ENCODE results near the gene KCNAB2.
"Not testable (repeated sequence)": the region's sequence is repeated elsewhere in the genome, so short reads cannot be mapped to it uniquely, and the experiment has no call there.

The KCNAB2 gene

DNA sequence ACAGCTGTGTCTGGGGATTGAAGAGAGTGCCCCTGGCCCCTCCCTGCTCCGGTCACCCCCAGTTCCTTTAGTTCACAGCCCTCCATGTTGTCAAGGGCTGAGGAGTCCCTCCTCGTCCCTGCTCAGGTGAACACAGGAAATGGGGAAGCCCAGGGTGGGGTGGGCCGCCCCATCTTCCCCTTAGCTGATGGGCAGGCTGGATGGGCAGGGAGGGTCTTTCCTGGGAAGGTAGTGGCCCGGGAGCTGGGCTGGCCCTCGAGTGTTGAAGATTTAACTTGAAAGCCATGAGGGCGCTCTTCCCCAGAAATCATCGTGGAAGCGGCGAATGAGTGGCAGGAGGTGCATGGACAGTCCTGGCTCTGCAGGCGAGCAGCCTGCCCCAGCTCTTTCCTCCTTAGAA lies 35.1 kb upstream of the KCNAB2 start:
- no peak for DNase-seq (ENCODE audit: low spot score)

DNA sequence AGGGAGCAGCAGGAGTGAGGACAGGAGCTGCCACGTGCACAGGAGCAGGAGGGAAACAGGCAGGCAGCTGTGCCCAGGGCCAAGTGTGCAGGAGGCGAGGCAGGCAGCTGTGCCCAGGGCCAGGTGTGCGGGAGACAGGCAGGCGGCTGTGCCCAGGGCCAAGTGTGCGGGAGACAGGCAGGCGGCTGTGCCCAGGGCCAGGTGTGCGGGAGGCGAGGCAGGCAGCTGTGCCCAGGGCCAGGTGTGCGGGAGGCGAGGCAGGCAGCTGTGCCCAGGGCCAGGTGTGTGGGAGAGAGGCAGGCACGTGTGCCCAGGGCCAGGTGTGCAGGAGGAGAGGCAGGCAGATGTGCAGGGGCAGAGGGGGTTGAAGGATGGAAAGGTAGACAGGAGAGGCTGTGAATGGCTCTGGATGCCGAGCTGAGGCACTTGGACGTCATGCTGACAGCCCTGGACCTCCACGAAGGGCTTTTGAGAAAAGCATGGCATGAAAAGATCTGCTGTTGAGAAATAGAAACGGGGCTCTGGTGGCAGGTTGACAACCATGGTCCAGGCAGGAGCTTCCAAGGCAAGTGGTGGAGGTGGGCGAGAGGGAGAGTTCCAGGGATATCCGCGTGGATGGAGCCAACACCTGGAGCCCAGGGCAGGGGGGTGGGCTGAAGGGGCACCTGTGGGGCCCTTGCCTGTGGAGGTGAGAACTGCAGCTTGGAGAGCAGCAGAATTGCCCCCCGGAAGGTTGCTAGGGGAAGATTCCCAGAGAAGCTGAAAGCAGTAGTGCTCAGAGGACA lies 34.3 kb upstream of the KCNAB2 start:
- no peak for DNase-seq (ENCODE audit: low spot score)

DNA sequence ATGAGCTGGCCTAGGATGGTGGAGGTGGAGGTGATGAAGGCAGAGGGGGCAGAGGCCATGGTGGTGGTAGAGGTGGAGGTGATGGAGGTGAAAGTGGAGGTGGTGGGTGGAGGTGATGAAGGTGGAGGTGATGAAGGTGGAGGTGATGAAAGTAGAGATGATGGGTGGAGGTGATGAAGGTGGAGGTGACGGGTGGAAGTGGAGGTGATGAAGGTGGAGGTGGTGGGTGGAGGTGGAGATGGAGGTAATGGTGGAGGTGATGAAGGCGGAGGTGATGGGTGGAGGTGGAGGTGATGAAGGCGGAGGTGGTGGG lies 33.8 kb upstream of the KCNAB2 start:
- DNase-seq (ENCODE audit: low spot score) = no peak

DNA sequence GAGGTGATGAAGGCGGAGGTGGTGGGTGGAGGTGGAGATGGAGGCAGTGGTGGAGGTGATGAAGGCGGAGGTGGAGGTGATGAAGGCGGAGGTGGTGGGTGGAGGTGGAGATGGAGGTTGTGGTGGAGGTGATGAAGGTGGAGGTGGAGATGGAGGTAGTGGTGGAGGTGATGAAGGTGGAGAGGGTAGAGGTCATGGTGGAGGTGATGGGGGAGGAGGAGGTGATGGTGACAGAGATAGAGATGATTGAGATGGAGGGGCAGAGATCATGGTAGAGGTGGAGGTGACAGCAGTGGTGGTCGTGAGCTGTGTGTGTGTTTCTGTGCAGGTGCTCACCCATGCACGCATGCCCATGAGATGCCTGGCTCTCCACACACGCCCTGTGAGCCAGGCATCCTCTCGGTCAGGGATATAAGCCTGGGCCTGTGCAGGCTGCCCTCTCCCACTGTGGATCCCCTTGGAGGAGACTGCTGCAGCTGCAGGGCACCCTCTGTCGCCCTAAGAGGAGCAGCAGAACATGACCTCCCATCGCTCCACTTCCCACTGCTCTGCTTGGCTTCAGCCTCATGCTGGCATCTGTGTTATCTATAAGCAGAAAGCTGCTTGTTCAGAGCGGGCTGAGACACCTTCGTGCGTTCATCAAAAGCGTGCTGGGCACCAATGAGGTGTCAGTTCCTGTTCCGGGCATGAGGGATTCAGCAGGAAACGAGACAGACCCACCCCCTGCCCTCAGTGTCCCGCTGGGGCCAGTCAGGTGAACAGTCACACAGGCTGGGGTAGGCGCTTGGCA lies 33.0 kb upstream of the KCNAB2 start:
- DNase-seq (ENCODE audit: low spot score) = no peak

DNA sequence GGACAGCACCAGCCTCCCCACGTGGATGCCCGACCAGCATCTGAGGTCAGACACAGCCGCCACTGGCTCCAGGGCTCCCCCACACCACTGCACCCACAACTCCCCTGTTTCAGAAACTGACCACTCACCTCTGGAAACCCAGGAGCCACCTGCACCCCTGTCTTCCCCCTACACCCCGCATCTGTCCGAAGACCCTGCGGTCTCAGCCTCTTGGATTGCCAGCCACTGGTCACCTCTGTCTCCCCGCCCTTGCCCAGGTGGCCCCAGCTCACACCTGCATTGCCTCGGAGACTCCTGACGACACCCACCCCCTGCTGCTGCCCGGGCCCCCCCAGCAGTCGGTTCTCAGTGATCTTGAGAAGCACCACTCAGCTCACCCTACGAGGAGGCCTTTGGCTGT lies 32.2 kb upstream of the KCNAB2 start:
- DNase-seq (ENCODE audit: low spot score) = no peak

DNA sequence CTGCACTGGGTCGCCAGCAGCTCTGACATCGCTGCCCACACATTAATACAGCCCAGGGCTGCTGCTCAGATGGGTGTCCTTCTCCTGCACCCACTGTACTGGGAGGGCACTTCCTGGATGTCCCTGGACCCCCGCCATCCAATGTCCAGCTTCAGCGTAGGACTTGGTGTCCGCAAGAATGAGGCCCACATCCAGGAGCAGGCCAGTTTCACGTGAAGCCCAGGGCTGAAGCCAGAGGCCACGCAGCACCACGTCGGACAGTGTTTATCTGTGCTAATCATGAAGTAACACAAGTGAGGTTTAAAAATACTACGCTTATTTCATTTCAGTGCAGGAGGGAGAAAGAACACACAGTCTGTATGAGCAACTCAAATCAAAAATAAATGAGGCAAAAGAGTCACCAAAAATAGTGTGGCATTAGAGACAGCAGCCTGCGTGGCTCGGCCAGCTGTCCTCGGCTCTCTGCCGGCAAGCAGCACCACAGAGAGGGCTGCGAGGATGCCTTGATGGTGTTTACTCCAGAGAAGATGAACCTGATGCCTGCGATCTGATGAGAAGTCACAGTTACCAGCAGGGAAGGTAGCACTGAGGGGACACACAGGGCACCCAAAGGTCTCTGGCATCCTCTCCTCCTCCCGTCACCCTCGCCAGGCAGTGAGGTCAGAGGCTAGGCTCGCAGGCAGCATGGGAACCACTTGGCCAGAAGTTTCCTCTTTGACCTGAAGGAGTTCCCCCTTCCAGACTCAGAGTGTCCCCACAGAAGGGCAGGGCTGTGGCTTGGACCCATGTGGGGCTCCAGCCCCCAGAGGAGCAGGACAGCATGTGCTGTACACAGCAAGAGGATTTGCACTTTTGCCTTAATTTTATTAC lies 31.3 kb upstream of the KCNAB2 start:
- no peak for DNase-seq (ENCODE audit: low spot score)

DNA sequence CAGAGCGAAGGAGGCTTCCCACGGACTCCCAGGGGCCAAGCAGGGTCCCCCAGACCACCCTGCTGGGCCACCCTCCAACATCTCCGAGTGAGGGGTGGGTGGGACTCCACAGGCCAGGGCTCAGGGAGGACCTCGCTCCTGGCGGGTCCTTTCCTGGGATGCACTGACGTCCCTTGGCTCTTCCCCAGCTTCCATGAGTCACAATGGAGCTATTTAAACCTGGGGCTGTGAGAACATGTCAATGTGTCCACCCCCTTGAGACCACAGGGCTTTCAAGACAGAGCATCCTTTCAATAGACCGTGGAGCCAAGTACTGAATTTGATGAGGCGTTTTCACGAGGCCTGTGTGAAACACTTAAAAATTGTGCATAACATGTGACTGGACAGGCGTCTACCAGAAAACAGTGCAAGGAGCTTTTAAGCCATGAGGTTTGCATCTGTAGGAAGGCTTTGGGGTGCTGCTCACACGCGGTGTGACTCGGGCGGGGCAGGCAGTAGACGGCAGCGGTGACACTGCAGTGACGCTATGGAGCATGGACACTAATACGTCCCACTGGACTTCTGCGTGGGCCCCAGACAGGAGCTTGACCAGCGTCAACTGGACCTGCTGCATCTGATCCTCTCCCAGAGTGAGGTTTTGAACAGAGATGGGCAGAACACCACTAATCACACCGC lies 29.4 kb upstream of the KCNAB2 start:
- no peak for DNase-seq (ENCODE audit: low spot score)

DNA sequence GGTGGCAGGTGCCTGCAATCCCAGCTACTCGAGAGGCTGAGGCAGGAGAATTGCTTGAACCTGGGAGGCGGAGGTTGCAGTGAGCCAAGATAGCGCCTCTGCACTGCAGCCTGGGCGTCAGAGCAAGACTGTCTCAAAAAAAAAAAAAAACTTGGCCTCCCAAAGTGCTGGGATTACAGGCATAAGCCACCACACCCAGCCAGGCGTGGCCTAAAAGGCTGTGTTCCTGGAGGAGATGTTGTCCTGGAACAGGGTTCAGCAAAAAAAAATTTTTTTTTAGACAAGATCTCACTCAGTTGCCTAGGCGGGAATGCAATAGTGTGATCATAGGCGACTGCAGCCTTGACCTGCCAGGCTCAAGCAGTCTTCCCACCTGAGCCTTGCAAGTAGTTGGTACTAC lies 28.0 kb upstream of the KCNAB2 start:
- not testable (repeated sequence) for DNase-seq (ENCODE audit: low spot score)

DNA sequence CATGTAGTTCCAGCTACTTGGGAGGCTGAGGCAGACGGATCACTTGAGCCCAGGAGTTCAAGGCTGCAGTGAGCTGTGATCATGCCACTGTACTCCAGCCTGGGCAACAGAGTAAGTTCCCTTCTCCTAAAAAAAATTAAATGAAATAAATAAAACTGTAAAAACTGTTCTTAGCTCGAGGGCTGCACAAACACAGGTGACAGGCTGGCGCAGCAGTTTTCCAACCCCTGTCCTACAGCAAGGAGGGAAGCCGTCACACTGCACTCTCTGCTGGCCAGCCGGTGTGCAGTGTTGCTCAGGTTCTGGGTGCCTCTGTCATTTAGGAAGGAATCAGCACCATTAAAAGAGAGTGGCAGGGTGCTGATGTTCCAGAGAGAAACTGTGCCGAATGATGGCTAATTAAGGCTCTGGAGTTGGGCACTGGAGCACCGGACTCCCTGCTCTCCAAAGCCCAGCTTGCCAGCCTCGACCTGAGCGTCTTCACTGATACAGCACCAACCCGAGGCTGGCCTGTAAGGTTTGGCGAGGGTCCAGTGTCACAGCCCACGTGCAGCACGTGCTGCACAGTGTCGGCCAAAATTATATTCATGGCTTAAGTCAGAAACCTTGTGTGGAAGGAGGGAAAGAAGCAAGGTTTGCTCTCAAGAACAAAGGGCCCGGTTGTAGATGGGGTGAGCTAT lies 26.4 kb upstream of the KCNAB2 start:
- no peak for DNase-seq (ENCODE audit: low spot score)

DNA sequence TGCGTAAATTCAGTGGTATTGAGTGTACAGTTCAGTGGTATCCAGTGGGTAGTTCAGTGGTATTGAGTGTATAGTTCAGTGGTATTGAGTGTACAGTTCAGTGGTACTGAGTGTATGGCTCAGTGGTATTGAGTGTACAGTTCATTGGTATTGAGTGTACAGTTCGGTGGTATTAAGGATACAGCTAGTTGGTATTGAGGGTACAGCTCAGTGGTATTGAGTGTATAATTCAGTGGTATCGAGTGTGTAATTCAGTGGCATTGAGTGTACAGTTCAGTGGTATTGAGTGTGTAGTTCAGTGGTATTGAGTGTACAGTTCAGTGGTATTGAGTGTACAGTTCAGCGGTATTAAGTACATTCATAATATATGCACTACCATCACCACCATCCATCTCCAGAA lies 23.5 kb upstream of the KCNAB2 start:
- DNase-seq (ENCODE audit: low spot score) = no peak

DNA sequence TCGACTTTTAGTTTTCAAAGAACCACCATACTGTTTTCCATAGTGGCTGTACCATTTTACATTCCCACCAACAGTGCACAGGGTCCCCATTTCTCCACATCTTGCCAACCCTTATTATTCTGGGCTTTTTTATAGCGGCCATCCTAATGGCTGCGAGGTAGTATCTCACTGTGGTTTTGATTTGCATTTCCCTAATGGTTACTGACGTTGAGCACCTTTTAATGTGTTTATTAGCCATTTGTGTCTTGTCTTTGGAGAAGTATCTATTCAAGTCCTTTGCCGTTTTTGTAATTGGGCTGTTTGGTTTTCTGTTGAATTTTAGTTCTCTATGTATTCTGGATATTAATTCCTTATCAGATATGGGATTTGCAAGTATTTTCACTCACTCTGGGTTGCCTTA lies 22.3 kb upstream of the KCNAB2 start:
- DNase-seq (ENCODE audit: low spot score) = no peak

DNA sequence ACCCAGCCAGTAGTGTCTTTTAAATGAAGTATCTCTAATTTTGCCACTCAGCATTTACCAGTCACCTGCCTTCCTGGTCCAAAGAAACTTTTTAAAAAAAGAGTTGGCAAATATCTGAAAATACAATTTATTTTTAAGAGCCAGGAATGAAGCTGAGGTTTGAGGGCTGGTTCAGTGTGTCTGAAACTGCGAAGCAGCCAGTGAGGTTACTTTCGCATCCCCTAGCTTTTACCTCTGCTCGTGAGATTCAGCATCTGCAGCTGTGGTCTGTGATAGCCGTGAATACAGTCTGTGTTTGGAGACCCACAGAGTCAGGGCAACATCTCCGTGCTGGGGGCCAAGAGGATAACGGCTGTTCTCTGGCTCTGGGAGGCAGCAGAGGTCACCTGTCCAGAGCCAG lies 21.3 kb upstream of the KCNAB2 start:
- DNase-seq (ENCODE audit: low spot score) = no peak

DNA sequence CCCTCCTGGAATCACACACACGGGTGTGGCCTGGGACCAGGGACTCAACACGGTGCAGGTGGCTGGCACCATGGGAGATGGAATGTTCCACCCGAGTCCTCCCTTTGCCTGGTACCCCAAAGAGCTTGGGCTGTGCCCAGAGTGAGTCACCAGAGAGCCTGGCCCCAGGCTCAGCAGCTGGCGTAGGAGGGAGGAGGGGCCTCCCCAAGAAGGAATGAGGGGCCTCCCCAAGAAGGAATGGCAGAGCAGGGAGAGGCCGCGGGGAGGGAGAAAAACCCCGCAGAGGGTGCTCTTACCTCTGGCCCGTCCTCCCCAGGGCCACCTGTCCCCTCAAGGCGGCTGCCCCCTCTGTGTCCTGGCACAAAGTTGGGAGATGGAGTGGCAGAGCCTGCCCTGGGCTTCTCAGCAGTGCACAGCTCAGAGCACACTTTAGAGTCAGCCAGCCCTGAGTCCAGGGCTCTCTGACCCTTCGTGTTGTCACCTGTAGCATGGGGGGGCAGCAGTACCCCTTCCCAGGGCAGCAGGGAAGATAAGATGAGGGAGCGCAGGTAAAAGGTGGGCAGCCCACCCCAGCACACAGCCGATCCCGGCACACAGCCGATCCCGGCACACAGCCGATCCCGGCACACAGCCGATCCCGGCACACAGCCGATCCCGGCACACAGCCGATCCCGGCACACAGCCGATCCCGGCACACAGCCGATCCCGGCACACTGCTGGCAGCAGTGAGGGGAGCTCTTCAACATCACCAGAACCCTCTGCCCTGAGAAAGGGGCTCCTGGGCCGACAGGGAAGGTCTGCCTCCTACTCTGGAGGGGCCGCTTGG lies 20.2 kb upstream of the KCNAB2 start:
- no peak for DNase-seq (ENCODE audit: low spot score)

DNA sequence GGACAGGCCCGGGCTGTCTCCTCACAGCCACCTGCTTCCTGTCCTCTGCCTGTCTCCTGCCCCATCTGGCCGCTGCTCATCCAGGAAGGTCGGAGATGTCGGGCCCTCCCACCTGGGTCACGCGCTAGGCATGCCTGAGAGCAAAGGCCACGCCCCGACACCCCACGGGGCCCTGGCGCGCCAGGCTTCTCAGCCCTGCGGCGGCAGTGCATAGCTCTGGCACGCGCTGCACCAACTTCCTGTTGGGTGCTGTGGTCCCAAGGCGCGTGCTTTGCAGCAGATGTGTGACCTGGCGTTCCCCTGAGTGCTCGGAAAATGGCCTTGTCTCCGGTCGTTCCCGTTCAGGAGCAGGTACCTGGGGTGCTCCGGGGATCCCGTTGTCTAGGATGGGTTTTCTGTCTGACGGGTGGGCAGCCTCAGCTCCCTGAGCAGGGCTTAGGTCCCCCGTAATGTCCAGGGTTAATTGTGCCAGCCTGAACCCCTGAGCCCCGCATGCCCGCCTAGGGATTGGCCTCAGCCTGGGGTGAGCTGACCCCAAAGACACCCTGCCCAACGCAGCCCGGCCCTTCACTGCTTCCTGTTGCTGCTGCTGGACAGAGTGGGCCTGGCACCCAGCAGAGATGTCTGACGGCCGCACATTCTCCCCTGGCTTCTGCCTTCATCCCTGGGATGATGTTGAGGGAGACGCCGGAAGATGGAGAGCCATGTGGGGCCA lies 19.4 kb upstream of the KCNAB2 start:
- DNase-seq (ENCODE audit: low spot score) = no peak

DNA sequence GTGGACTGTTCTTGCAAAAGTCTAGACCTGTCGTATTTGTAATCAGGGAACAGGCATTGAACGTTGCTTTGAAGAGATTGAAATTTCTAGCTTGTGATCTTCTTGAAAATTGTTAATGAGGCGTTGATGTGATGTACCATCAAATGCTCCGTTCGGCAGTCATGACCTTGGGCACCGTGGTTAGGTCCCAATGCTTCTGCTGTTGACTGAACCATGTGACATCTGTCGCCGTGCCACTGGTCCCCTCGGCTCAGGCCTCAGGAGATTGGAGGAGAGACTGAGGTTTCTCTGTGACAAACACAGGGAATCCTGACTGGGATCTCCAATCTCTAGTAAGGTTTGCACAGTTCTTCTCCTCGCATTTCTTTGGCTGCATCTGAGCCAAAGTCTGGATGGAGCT lies 18.1 kb upstream of the KCNAB2 start:
- DNase-seq (ENCODE audit: low spot score) = no peak

DNA sequence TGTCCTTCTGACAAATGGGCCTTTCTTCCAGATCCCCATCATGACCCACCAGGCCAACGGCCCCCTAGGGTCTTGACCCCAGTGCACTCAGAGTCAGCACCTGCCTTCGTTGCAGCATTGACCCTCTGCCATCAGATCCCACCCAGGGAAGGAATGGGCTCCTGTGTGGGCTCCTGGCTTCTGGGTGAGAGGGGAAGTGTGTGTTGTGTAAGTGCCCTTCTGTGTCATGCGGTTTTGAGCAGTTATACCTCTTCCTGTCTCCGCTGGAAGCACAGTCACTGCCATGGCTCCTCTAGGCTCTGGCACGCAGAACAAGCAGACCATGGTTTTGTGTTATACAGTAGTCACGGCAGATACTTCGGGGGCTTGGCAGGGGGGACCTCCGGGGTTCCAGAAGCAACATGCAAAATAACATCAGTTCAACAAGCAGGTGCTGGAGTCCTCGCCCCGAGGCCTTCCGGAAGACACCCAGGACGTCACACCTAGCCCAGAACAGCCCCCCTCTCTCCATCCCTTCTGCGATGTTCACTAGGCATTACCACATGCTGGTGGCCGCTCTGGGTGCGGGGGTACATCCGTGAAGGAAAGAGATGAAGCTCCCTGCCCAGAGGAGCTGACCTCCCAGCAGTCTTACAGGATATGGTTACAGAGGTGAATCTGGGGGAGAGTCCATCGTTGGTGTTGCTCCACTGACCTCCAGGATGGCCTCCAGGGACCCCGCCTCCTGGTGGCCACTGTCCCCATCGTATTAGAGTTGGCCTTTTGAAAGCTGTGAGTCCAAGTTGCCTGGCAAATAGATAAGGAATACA lies 17.4 kb upstream of the KCNAB2 start:
- no peak for DNase-seq (ENCODE audit: low spot score)

DNA sequence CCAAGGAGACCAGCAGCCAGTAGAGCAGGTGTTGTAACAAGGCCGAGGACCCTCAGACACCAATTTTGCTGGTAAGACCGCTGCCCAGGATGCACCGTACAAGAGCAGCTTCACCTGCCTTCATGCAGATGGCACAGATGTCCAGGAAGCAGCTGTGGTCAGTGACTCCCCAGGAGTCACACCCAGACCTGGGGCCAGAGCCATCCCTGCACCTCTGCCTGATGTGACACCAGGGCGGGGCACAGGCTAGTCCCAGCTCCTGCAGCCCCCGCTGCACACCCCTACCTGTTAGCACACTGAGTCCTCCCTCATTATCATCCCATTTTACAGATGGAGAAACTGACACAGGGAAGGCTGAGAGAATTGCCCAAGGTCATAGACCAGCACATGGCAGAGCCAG lies 16.3 kb upstream of the KCNAB2 start:
- no peak for DNase-seq (ENCODE audit: low spot score)

DNA sequence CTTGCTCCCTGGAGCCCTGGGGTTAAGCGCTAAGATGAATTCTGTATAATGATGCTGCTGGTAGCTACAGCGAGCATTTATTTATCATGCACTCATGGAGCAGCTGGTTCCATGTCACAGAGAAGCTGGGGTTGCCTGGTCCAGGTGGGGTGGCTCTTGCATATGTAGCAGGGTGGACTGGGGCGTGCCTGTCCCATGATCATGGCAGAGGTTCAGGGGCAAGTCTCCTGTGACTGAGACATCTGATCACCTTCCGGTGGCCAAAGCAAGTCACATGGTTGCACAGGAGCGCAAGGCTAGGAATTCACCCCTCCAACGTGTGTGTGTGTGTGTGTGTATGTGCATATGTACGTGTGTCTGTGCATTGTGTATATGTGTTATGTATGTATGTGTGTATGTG lies 15.6 kb upstream of the KCNAB2 start:
- no peak for DNase-seq (ENCODE audit: low spot score)

DNA sequence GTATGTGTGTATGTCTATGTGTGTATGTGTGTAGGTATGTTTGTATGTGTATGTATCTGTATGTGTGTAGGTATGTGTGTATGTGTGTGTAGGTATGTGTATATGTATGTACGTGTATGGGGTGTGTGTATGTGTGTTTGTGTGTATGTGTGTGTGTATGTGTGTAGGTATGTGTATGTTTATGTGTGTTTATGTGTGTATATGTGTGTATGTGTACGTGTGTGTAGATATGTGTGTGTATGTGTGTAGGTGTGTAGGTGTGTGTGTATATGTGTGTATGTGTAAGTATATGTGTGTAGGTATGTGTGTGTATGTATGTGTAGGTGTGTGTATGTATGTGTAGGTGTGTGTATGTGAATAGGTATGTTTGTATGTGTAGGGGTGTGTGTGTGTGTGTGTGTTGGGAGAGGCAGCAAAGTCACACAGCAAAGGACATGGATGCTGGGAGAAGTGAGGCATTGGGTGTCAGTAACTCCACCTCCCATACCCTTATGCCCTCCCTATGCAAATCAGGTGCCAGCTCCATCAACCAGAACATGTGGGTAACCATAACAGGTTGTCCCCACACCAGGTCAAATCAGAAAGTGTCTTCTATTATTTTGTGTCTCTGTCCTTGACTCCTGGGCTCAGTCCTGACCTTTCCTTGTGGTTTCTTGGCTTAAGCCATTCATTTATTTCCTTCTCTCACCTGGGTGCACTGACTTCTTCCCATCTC lies 15.0 kb upstream of the KCNAB2 start:
- no peak for DNase-seq (ENCODE audit: low spot score)

Measured in AG08396 (cell line).